SU-DHL-6 (cell line): Measurements from ENCODE around the gene HECTD4.

Source experiments
- EZH2phosphoT487 ChIP-seq: fragments of 200-600 bp; sonication (generic), shearing (Covaris generic); conservative IDR thresholded peaks from 2 replicates; pipeline ENCODE4 v1.6.1; 2018; ENCODE audit warnings: mild to moderate bottlenecking, antibody characterized with exemption, low read length, moderate library complexity, mixed read lengths
- TF ChIP-seq, protein P1 (sequence below): fragments of 200-600 bp; sonication (generic); IDR thresholded peaks from one replicate; pipeline ENCODE4 v1.5.1; 2017; ENCODE audit warnings: antibody characterized with exemption, mild to moderate bottlenecking, low read length, moderate library complexity; ENCODE audit not compliant: insufficient read depth, poor library complexity, severe bottlenecking

DNA sequence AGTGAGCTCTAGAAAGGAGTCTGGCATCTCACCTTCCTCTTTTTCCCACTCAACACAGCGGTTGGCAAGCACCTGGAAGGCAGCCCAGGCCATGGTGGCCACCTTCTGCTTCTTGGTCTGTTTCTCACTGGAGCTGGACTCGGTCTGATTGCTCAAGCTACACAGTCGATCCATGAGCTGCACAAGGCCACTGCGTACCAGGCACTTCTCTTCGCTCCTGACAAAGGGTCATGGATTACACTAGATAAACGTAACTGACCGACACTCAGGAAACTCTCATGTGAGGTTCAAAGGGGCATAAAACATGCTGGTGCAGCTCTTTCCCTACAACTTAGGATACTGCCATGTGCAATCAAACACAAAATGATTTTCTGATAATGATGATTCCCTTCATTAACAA lies 143.2 kb downstream of the HECTD4 start:
- TF ChIP-seq, protein P1, sequence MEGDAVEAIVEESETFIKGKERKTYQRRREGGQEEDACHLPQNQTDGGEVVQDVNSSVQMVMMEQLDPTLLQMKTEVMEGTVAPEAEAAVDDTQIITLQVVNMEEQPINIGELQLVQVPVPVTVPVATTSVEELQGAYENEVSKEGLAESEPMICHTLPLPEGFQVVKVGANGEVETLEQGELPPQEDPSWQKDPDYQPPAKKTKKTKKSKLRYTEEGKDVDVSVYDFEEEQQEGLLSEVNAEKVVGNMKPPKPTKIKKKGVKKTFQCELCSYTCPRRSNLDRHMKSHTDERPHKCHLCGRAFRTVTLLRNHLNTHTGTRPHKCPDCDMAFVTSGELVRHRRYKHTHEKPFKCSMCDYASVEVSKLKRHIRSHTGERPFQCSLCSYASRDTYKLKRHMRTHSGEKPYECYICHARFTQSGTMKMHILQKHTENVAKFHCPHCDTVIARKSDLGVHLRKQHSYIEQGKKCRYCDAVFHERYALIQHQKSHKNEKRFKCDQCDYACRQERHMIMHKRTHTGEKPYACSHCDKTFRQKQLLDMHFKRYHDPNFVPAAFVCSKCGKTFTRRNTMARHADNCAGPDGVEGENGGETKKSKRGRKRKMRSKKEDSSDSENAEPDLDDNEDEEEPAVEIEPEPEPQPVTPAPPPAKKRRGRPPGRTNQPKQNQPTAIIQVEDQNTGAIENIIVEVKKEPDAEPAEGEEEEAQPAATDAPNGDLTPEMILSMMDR: no peak
- TF ChIP-seq EZH2phosphoT487: no peak
